ENCODE measurements around the gene AUH.
A peak's percentile ranks its signal among the peaks of the same experiment; 100 is the strongest.

AUH gene

DNA sequence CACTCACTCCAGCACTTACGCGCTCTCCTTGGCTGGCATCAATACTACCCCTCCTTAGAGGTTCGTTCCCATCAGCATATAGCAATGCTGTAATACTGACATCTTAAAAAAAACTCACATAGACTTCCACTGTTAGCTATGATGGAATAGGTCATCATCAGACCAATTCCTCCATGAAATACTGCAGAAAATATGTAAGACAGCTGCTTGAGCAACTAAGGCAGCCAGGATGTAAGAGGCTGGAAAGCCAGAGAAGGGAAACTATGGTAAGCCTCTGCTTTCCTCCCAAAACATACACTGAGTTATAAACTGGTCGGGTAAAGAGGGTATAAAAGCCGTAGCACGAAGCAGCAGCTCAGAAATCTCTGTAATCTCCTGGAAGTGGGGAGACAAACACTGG, 33.5 kb downstream of the AUH start:
- H3K4me3 ChIP-seq (ENCODE audit: low read depth, low read length), result no peak overlapping the region
- DNase-seq (ENCODE audit: low read depth), result no peak
- TF ChIP-seq, protein P1, sequence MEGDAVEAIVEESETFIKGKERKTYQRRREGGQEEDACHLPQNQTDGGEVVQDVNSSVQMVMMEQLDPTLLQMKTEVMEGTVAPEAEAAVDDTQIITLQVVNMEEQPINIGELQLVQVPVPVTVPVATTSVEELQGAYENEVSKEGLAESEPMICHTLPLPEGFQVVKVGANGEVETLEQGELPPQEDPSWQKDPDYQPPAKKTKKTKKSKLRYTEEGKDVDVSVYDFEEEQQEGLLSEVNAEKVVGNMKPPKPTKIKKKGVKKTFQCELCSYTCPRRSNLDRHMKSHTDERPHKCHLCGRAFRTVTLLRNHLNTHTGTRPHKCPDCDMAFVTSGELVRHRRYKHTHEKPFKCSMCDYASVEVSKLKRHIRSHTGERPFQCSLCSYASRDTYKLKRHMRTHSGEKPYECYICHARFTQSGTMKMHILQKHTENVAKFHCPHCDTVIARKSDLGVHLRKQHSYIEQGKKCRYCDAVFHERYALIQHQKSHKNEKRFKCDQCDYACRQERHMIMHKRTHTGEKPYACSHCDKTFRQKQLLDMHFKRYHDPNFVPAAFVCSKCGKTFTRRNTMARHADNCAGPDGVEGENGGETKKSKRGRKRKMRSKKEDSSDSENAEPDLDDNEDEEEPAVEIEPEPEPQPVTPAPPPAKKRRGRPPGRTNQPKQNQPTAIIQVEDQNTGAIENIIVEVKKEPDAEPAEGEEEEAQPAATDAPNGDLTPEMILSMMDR (IDR thresholded peaks at IDR 0.05; ENCODE audit: control insufficient read depth, extremely low read depth, insufficient read depth), result no peak

DNA sequence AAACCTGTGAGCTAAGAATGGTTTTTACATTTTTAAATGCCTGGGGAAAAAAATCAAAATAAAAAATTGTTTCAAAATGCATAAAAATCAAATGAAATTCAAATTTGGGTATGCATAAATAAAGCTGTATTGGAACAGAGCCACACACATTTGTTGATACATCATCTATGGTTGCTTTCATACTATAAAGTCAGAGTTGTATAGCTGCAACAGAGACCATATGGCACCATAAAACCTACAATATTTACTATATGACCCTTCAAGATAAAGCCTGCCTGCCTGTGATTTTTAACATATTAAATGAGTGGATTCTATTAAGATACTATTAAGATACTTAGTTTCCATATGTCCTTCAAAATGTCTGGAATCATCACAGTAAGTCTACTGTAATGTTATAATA, 40.0 kb downstream of the AUH start:
- no peak for DNase-seq (ENCODE audit: low read depth)
- H3K4me3 ChIP-seq (ENCODE audit: low read depth, low read length), result no peak overlapping the region
- TF ChIP-seq, protein P1 (IDR thresholded peaks at IDR 0.05; ENCODE audit: control insufficient read depth, extremely low read depth, insufficient read depth), result no peak

DNA sequence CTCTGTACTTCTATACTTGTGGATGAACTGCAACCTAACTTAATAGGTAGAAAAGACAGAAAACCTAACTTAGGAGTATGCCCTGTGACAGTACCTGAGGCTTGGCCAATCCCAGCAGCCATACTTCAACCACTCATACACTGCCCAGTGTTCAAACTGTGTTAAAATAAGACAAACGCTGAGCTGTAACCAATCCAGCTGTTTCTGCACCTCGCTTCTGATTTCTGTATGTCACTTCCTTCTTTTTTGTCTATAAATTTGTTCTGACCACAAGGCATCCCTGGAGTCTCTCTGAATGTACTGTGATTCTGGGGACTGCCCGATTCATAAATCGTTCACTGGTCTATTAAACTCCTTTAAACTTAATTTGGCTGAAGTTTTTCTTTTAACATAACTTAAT, 41.4 kb downstream of the AUH start:
- H3K4me3 ChIP-seq (ENCODE audit: low read depth, low read length), result no peak overlapping the region
- no peak for DNase-seq (ENCODE audit: low read depth)
- TF ChIP-seq, protein P1 (IDR thresholded peaks at IDR 0.05; ENCODE audit: control insufficient read depth, extremely low read depth, insufficient read depth), result no peak

DNA sequence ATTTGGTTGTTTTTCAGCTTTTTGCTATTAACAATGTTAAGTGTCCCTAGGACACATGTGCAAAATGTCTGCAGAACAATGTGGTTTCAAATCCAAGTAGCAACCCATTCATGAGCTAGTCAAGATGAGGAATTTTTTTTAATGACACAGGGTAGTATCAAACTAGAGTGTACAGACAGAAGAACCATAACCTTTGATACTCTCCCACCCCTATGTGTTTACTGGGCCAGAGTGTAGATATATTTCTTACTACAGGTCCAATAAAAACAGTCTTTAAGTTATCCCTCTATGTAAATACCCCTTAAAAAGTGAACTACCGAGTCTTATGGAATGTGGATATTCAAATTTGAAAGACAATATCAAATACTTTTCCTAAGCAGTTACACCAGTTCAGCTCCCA, 45.6 kb downstream of the AUH start:
- no peak for DNase-seq (ENCODE audit: low read depth)
- TF ChIP-seq, protein P1 (IDR thresholded peaks at IDR 0.05; ENCODE audit: control insufficient read depth, extremely low read depth, insufficient read depth), result no peak
- H3K4me3 ChIP-seq (ENCODE audit: low read depth, low read length), result no peak overlapping the region

DNA sequence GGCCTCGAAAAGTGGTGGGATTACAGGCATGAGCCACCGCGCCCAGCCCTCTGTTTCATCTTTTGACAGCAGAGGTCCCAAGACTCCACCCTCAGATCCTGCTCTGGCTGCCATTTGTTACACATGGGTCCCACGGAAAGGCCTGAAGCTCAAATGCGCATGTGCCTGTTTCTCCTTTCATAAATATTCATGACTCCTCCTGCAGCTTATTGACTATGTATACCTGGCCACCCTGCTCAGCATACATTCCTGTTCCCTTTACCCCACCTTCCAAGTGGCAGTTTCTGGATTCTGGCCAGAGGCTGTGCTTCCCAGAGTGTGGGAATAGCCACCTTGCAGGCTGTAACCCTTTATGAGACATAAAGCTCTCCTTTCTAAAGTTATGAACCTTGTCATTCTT, 46.5 kb downstream of the AUH start:
- TF ChIP-seq, protein P1 (IDR thresholded peaks at IDR 0.05; ENCODE audit: control insufficient read depth, extremely low read depth, insufficient read depth), result no peak
- DNase-seq (ENCODE audit: low read depth), result no peak
- H3K4me3 ChIP-seq (ENCODE audit: low read depth, low read length), result no peak overlapping the region

DNA sequence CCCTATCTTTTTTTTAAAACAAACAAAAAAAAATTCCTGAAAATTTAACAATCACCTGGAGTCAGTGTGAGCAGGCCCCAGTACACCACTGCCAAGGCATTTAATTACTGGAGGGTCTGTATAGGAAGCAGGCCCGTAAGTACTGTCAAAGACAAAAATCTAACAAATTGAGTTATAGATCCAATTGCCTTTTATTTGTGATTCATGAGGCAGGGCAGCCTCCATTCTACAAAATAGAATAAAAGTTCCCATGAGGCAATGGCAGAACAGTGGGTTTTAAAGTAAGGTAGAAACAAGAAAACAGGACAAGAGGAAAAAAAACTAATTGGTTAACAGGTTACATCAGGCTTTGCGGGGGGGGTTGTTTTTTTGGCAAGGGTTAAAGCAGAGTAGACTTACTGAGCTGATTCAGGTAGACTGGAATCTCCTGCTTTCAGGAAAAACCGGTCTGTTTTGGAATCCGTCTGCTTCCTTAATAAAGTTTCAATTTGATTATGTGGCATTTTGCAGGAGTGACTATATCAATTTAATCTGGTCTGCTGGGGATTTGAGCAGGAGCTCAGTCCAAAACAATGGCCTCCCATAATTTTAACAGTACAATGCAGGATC, 48.9 kb downstream of the AUH start:
- DNase-seq (ENCODE audit: low read depth), result peak; percentile 97
- TF ChIP-seq, protein P1 (IDR thresholded peaks at IDR 0.05; ENCODE audit: control insufficient read depth, extremely low read depth, insufficient read depth), result no peak
- no peak overlapping the region for H3K4me3 ChIP-seq (ENCODE audit: low read depth, low read length)

DNA sequence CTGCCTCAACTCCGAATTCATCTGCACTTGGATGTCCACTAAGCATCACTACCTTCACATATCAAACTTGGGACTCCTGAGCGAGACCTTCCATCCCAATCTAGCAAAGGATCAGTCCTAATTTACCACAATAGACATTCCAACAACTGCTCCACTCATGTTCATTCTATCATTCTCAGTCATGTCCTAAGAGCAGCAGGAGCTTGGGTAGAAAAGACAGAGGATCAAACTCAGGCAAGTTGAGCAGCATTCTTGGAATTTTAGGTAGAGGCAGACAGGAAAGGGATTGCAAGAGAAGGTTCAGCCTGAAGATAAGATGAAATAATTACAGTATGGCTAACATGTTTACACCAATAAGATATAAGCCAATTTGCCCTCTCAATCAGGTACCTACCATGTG, 51.7 kb downstream of the AUH start:
- H3K4me3 ChIP-seq (ENCODE audit: low read depth, low read length), result no peak overlapping the region
- no peak for DNase-seq (ENCODE audit: low read depth)
- TF ChIP-seq, protein P1 (IDR thresholded peaks at IDR 0.05; ENCODE audit: control insufficient read depth, extremely low read depth, insufficient read depth), result no peak

Measured in LNCaP clone FGC (cell line).